CD4-positive, alpha-beta T cell treated with Interleukin-15 for 4 hours (primary cell): ENCODE results near the gene HLA-DRA.

Experiments used
- DNase-seq: peaks from one replicate; pipeline ENCODE4 v3.0.0-alpha.2; 2020; ENCODE audit warnings: low spot score

The HLA-DRA gene

GRCh38 chr6:32475392-32476206 is 35.9 kb downstream of the HLA-DRA start:
- DNase-seq: no peak

- DNase-seq: no peak
Observed at GRCh38 chr6:32483968-32484613, 44.4 kb downstream of the HLA-DRA start.

- no peak for DNase-seq
Observed at GRCh38 chr6:32484614-32484998, 44.9 kb downstream of the HLA-DRA start.

GRCh38 chr6:32488083-32488482 is 48.4 kb downstream of the HLA-DRA start:
- no peak for DNase-seq

- no peak for DNase-seq
Observed at GRCh38 chr6:32491700-32492099, 52.0 kb downstream of the HLA-DRA start.

- DNase-seq: no peak
Observed at GRCh38 chr6:32492351-32492750, 52.7 kb downstream of the HLA-DRA start.
